Measurements from ENCODE around the gene PPM1M. TPM values are rescaled to one million over a fixed set of nuclear protein-coding genes. Genes with fewer than 3 reads are reported as not detected.

Gene PPM1M
- total RNA-seq, 3 donors from 2014 or later: 3.9 to 21.4 (median 9.7) TPM

- peaks cover 25% of the 10 kb centered on the region for H3K36me3 ChIP-seq (ENCODE audit: low read depth)
Observed at GRCh38 chr3:52204337-52205073, 41.1 kb upstream of the PPM1M start.

DNA sequence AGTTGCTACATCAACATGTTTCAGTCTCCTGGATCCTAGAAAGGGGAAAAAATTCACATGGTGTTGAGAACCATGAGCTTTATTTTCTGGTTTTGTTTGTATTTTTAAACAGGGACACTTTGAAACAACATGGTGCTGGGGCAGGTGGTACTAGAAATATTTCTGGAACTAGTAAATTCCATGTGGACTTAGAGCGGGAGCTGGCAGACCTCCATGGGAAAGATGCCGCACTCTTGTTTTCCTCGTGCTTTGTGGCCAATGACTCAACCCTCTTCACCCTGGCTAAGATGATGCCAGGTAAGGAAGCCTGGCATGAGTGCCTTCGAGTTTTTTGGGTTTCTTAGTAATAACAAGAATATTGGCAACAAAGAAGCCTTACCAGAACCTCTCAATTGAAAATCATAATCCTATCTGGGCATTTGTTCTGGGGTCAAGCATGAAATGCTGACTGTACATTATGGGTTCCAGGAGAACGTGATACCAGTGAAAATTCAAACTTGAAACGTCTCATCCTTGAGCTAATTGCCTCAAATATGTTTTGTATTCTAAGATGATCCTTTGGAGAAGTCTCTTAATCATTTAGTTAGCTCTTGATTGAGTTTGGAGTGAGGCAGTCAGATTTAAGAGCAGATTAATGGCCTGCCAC lies 39.7 kb upstream of the PPM1M start:
- Histone ChIP-seq H3K36me3 (ENCODE audit: low read depth) (peaks cover 25% of the 10 kb centered on the region), H3K9me3 (no peaks in the 10 kb centered on the region), H3K4me3 (no peak overlapping the region), H3K4me1 (ENCODE audit: low read depth) (peaks cover 3% of the 10 kb centered on the region)
- TF ChIP-seq, protein P1, sequence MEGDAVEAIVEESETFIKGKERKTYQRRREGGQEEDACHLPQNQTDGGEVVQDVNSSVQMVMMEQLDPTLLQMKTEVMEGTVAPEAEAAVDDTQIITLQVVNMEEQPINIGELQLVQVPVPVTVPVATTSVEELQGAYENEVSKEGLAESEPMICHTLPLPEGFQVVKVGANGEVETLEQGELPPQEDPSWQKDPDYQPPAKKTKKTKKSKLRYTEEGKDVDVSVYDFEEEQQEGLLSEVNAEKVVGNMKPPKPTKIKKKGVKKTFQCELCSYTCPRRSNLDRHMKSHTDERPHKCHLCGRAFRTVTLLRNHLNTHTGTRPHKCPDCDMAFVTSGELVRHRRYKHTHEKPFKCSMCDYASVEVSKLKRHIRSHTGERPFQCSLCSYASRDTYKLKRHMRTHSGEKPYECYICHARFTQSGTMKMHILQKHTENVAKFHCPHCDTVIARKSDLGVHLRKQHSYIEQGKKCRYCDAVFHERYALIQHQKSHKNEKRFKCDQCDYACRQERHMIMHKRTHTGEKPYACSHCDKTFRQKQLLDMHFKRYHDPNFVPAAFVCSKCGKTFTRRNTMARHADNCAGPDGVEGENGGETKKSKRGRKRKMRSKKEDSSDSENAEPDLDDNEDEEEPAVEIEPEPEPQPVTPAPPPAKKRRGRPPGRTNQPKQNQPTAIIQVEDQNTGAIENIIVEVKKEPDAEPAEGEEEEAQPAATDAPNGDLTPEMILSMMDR (IDR thresholded peaks at IDR 0.05): no peak
- no peak for ATAC-seq
- no peak for DNase-seq
- intact Hi-C loops (cut with DNase I, micrococcal nuclease): no loop called here

More at GRCh38 chr3:52204337-52205073, 41.1 kb upstream of the PPM1M start:
- peak in 2 of 3 donors; percentile 5 to 70 for DNase-seq
- Histone ChIP-seq H3K9me3 (no peaks in the 10 kb centered on the region), H3K4me1 (ENCODE audit: low read depth) (peaks cover 7% of the 10 kb centered on the region), H3K4me3 (no peak overlapping the region)
- TF ChIP-seq, protein P1 (IDR thresholded peaks at IDR 0.05): no peak
- intact Hi-C loops (cut with DNase I, micrococcal nuclease): no loop called here
- ATAC-seq: peak; percentile 86

DNA sequence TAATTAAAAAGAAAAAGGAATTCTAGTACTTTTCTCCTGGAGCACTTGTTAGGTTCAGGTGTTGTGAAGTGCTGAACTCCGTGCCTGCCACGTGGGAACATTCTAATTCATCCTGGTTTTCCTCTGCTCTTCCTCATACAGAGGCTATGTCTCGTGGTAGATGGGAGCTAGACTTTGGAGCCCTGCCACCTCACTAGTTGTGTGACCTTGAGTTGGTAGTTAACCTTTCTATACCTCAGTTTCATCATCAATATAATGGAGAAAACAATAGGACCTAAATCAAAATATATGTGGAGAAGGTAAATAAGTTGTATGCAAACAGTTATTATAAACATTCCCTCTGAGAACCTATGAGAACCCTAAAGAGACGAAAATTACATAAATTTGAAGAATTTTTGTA lies 37.0 kb upstream of the PPM1M start:
- Histone ChIP-seq H3K9me3 (no peaks in the 10 kb centered on the region), H3K4me1 (ENCODE audit: low read depth) (peaks cover 3% of the 10 kb centered on the region), H3K36me3 (ENCODE audit: low read depth) (peaks cover 25% of the 10 kb centered on the region), H3K4me3 (no peak overlapping the region)
- intact Hi-C loops (cut with DNase I, micrococcal nuclease): no loop called here
- DNase-seq (no peak), ATAC-seq (no peak)
- TF ChIP-seq, protein P1 (IDR thresholded peaks at IDR 0.05): no peak

- Histone ChIP-seq H3K4me3 (no peak overlapping the region), H3K36me3 (ENCODE audit: low read depth) (peaks cover 34% of the 10 kb centered on the region), H3K9me3 (no peaks in the 10 kb centered on the region), H3K4me1 (ENCODE audit: low read depth) (peaks cover 3% of the 10 kb centered on the region)
- intact Hi-C loops (cut with DNase I, micrococcal nuclease): no loop called here
- no peak for DNase-seq
- ATAC-seq: peak; percentile 19
- TF ChIP-seq, protein P1 (IDR thresholded peaks at IDR 0.05): no peak
Observed at GRCh38 chr3:52210037-52210436, 35.5 kb upstream of the PPM1M start.

- no peaks in the 10 kb centered on the region for H3K9me3 ChIP-seq
- DNase-seq: no peak
- peaks cover 4% of the 10 kb centered on the region for H3K4me1 ChIP-seq (ENCODE audit: low read depth)
- H3K4me3 ChIP-seq: no peak overlapping the region
- intact Hi-C loops (cut with DNase I, micrococcal nuclease): no loop called here
- ATAC-seq: peak; percentile 95
- TF ChIP-seq, protein P1 (IDR thresholded peaks at IDR 0.05): no peak
- H3K36me3 ChIP-seq (ENCODE audit: low read depth): peaks cover 34% of the 10 kb centered on the region
Observed at GRCh38 chr3:52210550-52211046, 35.0 kb upstream of the PPM1M start.
